GM19395 (cell line): ENCODE measurements around the gene ACO1.

ENCODE experiments used
- ATAC-seq: cut with Tn5 transposase; IDR thresholded peaks from one replicate; pipeline ENCODE4 v1.9.1; 2021; ENCODE audit warnings: mild to moderate bottlenecking, moderate library complexity; ENCODE audit not compliant: unreplicated experiment

The ACO1 gene

DNA sequence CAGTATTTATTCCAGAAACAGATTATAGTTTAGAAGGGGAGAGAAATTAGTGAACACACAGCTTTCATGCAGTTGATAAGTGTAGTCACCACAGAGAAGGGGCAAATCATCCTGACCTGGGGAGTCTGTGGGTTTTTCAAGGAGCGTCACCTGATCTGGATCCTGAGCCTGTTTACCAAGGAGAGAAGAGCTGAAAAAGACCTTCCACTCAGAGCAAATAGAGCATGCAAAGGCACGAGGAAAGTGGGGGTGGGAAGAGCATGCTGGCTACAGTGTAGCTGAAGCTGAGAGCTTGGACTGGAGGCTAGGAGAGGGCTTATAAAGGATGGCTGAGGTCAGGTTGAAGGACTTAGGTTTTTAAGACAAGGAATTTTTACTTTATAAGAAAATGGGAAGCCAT lies 30.4 kb downstream of the ACO1 start:
- no peak for ATAC-seq

DNA sequence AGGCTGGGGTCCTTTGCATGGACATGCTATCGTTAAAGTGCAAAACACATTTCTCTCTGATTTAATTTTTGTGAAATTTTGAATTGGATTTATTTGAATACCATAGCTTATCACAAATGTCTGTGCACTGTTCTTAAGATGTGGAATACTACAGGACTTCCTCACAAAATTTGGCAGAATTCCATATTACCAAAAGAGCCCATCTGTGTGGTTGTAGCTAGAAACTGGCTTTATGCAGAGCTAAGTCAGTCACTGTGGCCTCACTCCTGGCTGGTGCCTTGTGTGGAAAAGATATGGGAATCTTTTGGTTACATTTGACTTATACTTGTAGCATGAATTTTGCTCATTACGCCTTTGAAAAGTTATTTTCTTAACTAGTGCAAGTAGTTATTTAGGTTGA lies 35.5 kb downstream of the ACO1 start:
- ATAC-seq, result no peak

DNA sequence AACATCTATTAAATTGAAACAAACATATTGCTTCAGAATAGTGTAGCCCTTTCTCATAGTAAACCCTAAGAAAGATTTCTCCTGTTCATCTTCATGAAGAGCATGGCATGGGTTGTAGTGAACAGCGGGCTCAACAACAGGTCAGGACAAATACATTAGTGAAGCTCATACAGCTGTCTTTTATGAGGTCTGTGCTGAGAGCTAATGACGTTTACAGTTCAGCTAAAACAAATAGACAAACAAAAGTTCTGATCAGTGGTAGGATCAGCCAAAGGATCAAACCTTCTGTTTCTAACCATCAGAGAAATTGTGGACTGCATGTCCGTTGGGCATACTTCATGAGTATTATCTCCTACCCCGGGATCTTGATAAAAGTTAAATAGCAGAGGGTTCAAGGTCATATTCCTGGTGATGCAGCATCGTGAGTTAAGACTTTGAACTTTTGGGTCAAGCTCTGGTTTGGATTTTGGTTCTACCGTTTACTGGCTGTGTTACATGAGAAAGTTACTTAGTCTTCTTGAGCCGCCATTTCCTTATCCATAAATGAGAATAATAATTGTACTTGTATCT lies 37.9 kb downstream of the ACO1 start:
- ATAC-seq, result no peak

DNA sequence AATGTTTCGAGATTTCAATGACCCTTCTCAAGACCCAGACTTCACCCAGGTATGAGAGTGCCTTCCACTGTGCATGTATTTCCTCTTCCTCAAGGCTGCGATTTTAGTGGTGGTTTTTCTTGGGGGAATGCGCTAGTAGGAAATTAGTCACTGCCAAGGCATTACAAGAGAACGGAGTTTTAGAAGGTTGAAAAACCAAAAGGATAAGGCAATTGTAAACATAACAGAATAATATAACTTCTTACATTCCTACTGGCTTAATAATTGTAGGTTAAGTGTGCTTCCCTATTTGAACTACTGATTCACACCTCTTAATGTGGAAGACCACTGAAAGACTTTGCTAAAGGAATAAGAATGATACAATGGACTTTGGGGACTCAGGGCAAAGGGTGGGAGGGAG lies 38.9 kb downstream of the ACO1 start:
- no peak for ATAC-seq

DNA sequence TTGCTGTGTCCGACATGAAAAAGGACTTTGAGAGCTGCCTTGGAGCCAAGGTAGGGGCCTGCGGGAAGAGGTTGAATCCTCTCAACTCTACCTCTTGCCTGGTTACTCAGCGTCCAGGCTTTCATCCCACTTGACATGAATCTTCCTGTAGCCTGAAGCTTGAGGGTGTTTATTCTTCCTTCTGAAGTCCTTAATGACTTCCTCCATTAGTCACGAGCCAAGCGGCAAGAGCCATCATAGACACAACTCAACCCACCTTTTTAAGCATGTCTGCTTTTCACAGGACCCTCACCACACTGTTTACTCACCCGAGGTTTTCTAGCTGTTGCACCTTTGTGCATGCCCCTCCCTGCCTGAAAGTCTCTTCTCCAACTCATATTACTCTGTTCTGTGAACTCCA lies 40.2 kb downstream of the ACO1 start:
- no peak for ATAC-seq

DNA sequence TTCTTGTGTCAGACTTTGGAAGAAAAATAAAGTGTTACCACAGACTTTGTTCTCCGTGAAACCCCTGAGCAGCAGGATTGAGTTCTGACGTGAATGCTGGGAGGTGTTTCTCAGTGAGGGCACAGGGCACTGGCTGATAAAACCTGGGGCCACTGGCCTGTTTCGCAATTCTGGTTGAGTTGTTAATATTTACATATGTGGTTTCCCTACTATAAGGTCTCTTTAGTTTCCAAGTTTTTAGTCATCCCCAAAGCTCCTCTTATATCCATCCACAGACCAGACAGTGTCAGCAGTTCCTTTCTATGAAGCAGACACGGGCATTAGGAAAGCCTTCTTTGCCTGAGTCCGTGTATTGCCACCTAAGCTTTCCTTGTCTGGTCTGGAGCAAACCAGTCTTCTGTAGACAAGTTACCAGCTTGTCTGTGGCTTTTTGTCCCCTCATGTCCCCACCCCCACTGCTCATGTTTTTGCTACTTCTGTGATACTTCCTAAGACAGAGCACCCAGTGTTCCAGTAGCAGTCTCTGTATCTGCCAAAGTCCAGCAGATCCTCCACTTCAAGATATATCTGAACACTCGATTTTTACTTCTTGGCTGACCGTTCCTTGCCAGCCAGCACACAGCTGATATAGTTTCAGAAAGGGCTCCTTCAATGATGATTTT lies 42.0 kb downstream of the ACO1 start:
- peak; percentile 74 for ATAC-seq

DNA sequence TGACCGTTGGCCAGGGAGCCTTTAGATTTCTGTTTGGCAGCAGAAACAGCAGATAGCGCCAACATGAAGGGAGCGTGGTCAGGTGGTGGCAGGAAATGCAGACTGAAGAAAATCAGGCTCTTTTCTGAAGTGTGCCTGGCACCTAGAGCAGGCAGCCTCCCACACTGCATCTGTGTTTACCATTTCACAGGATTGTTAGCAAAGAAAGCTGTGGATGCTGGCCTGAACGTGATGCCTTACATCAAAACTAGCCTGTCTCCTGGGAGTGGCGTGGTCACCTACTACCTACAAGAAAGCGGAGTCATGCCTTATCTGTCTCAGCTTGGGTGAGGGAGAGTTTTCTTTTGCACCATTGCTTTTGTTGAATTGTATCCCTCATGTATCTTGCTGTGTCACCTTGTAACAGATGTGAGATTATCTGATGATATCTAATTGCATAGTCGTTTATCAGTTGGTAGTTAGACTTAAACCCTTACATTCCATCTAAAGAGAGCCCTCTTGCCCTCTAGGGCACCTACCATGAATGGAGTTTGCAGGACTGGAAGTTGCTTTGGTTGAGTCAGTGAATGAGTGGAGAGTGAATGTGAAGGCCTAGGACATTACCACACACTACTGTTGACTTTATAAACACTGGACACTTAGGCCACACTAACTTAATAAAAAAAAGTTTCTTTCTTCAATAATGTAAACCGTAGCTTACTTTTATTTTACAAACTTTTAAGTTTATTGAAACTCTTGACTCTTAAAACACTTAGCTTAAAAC lies 42.8 kb downstream of the ACO1 start:
- ATAC-seq, result no peak

DNA sequence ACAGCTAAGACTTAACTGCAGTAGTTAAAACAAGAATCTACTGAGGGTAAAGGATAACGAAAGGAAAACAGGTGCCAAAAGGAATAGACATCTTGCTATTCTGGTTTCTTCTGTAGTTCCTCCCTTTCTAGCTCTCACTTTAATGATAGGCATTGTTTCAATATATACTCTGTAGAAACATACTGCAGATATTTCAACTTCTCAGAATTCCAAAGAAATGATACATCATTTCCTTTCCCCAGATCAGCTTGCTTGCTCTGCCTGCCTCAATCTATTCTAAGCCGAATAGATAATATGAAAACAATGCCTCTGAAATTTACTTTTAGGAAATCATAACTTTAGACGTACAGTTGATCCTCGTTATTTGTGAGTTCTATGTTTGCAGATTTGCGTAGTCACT lies 46.3 kb downstream of the ACO1 start:
- no peak for ATAC-seq

DNA sequence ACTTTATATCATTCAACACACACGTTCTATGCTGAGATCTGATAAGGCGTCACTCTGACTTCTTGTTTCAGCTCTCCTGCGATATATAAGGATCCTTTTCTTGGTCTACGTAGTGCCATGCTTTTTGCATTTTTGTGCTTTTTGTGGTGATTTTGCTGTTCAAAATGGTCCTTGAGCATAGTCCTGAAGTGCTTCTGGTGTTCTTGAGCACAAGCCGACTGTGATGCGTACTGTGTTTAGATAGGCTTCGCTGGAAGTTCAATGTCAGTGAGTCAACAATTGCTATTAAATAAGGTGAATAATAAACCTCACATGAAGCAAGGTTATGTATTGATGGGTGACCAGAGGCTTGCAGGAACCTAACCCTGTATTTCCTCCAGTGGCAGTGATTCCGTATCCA lies 46.8 kb downstream of the ACO1 start:
- ATAC-seq, result no peak

DNA sequence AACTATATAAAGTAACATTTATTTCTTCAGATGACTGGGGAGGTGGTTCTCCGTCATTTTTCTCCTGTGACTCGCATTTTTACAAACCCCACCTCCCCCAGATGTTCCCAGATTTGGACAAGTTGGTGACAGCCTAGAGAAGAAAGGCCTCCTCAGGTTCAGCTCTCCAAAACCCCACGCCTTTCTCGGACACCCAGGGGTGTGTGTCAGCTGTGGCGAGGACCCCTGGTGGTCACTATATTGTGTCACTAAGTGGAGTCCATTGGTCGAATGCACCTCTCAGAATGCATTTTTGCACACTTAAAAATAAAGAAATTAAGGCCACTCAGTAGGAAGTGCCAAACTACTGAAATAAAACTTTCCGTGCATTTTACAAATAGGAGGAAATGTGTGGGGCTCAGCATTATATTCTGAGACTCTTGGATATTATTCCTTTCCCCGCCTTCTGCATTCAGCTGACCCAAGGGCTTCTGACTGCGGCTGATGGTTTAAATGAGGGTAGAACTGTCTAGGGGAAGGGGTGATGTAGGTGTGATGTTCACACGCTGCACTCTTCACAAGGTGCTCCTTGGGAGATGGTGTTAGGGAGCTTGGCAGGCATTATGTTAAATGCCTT lies 47.6 kb downstream of the ACO1 start:
- ATAC-seq, result no peak

DNA sequence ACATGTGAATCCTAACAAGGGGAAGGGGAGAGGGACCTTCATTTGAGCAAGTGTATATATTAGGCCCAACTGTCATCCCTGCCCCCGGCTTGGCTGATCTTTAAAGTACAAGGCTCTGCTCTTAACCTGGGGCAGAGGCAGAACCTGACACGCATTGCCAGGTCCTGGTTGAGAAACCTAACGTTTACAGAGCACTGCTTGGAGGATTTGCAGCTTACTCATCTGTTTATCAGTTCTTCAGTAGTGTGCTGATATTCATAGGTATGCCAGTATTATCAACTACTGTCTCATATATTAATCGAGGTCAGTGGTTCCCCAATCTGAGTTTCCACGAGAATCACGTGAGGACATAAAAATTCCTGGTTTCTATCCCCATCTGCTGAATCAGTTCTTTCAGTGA lies 50.4 kb downstream of the ACO1 start:
- no peak for ATAC-seq

DNA sequence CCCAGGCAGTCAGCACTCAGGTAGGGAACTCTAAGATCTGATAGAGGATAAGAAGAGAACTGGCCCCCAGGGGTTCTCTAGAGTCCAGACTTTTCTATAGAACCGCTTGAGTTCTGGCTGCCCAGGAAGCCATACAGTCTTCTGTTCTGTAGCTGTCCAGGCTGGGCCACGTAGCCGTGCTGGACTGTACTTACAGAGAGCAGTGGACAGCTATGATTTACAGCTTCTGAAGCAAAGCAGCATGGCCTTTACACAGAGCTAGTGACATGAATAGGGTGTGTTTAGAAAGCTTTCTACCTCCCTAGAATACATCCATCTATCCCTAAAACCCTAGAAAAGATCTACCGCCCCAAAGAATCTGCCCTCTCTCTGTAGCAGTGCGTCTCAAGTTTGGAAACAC lies 57.2 kb downstream of the ACO1 start:
- no peak for ATAC-seq

DNA sequence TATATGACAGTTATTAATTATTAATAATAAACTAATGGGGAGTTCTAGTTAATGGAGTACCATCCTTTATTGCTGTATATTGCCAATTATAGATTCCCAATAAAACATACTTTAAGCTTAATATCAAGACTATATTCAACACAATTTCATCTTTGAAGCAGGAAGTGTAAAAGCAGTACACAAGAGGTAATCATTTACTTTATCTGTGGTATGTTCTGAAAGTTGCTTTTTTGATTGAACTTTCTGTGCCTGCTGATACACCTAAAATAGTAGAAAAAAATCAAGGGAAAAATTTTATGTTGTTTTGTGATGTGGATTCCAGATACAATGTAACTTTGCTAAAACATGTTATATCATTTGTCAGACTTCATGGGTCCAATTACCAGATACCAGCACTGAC lies 58.0 kb downstream of the ACO1 start:
- no peak for ATAC-seq

DNA sequence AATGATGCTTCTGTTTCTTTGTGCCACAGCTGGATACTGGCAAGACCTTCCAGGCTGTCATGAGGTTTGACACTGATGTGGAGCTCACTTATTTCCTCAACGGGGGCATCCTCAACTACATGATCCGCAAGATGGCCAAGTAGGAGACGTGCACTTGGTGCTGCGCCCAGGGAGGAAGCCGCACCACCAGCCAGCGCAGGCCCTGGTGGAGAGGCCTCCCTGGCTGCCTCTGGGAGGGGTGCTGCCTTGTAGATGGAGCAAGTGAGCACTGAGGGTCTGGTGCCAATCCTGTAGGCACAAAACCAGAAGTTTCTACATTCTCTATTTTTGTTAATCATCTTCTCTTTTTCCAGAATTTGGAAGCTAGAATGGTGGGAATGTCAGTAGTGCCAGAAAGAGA lies 65.5 kb downstream of the ACO1 start:
- no peak for ATAC-seq

DNA sequence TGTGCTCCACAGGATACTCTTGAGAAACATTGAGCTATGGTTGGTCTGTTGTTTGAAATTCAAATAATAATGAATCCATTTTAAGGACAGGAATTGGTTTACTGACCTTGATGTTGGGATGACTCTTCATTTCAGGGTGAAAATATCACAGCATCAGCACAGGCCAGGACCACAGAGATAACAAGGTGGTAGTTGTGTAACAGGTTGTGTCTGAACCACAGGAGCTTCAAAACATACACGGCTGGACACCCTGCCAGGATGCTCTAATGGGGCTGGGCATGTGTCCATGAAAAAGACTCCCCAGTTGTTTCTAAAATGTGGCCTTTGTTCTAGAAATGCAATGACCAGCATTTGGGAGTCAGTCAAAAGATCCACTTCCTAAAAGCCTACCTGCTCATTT lies 69.8 kb downstream of the ACO1 start:
- no peak for ATAC-seq

DNA sequence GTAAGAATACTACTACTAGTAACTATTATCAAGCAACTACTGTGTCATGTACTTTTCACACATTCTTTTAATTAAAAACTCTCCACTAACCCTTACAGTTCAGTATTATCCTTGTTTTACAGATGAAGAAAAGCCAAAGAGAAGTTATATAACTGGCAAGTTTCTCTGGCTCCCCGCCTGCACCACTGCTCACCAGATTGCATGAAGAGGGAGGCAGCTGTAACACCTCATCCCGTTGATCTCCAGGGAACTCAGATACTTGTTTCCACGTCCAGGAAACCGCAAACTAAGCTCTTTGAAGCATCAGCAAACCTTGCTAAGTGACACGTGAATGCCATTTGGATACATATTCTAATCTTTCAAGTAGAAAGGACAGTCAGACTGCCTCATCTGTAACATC lies 71.3 kb downstream of the ACO1 start:
- no peak for ATAC-seq

DNA sequence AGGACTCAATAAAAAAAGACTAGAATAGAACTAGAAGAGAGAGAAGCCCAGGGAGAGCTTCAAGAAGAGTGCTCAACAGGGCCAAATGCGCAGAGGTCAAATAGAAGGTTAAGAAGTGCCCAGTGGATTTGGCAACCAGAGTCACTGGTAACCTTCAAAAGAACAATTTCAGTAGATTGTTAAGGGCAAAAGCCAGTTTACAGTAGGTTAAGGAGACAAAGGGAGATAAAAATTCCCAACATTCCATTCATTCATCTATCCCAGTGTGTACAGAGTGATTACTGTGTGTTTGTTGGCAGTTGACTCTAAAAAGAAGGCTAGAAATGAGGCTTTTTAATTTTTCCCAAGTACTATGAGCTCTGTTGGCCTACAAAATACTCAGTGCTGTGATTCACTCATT lies 72.1 kb downstream of the ACO1 start:
- no peak for ATAC-seq

DNA sequence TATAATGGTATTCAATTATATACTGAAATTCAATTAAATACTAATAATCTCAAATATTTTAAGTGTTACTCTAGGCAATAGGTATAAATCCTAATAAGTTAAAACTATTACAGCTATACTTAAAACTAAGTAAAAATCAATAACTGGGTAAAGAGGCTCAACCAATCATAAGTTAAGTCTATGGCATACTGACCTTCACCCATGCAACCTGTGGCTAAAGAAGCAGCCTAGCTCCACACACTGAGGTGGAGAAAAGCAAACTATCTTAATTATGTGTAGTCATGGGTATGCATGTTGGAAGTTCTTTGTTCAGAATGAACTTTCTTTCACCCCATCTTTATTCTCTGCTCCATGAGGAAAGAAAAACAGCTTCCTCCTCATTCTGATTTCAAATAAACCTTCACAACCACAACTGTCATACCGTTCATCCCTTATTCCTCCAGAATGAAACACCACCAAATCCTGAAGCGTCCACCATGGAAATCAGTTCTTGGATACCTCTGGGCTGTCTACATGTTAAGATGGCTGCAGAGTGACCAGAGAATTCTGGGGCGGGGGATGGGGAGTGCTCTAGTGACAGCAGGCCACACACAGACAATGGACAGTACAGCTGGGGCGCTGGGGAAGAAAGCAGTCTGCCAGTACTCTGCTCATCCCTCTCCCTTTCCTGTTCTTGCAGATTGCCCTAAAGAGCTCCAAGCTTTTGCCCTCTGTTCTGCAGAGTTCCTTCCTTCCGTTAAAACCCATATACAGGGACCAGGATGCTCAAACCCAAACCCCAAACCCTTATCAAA lies 79.3 kb downstream of the ACO1 start:
- ATAC-seq, result no peak

DNA sequence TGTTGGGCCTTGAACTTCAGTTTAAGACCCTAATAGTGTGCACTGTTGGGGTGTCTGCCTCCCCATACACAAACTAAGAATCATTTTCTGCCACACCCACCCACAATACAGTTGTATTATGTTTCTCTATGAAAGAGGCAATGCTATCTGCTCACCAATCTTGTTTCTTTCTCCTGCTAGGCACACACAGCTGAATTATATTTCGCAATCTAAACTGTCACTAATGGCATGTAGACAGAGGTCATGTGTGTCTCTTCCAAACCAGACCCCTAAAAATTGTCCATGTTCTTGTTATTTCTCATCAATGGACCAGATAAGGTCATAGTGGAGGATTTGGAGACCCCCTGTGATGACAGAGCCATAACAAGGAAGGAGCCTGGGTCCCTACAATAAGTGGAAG lies 84.3 kb downstream of the ACO1 start:
- no peak for ATAC-seq

DNA sequence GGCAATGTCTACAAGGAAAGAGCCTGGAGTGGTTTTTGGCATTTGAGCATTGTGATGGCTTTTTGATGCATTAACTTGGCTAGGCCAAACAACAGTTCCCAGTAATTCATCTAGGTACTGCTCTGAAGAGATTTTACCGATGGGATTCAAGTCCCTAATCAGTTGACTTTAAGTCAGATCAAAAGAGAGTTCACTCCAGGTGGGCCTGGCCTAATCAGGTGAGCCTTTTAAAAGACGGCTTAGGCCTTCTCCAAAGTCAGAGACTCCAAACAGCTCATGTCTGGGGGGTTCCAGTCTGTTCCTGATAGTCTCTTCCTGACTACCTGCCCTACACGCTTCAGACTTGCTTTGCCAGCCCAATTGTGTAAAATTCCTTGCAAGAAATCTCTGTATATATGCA lies 87.9 kb downstream of the ACO1 start:
- no peak for ATAC-seq

DNA sequence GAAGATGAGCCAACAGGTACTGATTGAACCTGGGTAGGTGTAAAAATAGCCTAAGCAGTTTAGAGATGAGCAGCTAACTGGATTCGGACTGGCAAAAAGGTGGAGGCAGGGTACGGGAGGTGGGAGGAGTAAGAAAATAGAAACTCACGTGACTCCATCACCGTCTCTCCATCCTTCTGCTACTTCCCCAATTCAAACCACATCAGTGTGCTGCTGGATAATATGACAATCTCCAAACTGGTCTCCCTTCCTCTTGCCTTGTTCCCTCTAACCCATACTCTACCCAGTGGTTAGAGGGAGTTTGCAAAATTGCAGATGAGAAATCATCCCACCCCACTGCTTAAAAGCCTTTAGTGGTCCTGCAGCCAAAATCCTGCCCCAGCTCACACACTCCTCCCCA lies 98.9 kb downstream of the ACO1 start:
- ATAC-seq, result no peak
